Mucosa of descending colon (tissue), 3 donors: Measurements from ENCODE around the gene MYBPC3. TPM values are rescaled to one million over a fixed set of nuclear protein-coding genes. Genes with fewer than 3 reads are reported as not detected.

Experiments
- ATAC-seq: fragments of 200-7000 bp; cut with Tn5 transposase; one replicate; pipeline ENCODE4 v1.9.1; 2020; ENCODE audit warnings: mild to moderate bottlenecking, moderate library complexity
- DNase-seq, 3 donors: peaks; one replicate each; pipeline ENCODE4 v3.0.0-alpha.2; 2020
- H3K36me3 ChIP-seq: fragments of 200-600 bp; one replicate; pipeline ENCODE4 v1.8.0; 2021; ENCODE audit warnings: low read depth, mild to moderate bottlenecking
- H3K4me1 ChIP-seq: fragments of 200-600 bp; one replicate; pipeline ENCODE4 v1.8.0; 2021; ENCODE audit warnings: low read depth, mild to moderate bottlenecking
- H3K4me3 ChIP-seq: fragments of 200-600 bp; one replicate; pipeline ENCODE4 v1.8.0; 2021; ENCODE audit warnings: mild to moderate bottlenecking
- H3K9me3 ChIP-seq: fragments of 200-600 bp; one replicate; pipeline ENCODE4 v1.8.0; 2021; ENCODE audit warnings: mild to moderate bottlenecking
- CTCF ChIP-seq: fragments of 200-600 bp; IDR thresholded peaks from one replicate; pipeline ENCODE4 v1.8.0; 2022; ENCODE audit warnings: antibody characterized with exemption, mild to moderate bottlenecking
- intact Hi-C, 2 donors: fragments of 100-400 bp; cut with DNase I in 1 of 2; cut with micrococcal nuclease in 1 of 2; formaldehyde crosslinking; loops; one replicate each; pipeline versions ENCODE4 v1.11.0 to v1.11.1; 2022; cut with DNase I, micrococcal nuclease
- total RNA-seq, 3 donors: library from RNA; stranded (reverse); fragmentation: NEBNext Ultra II Directional in 2 of 3; extraction: Animal tissue kit (Norgen Biotek cat#: 25700) in 2 of 3; gene quantifications; one replicate each; pipeline versions ENCODE4 v1.2.1 to v1.2.4, GENCODE V29; 2021 to 2023
- donor health status: DM: no; HTN: no; CAD: no; lungs with moderate emphysema.
- donor health status: DM: no; HTN: no; CAD: no.
- donor health status: DM: no; HTN: yes; CAD: no.

The MYBPC3 gene
- total RNA-seq, 3 donors from 2014 or later = 0.06 to 1.1 (median 0.09) TPM

DNA sequence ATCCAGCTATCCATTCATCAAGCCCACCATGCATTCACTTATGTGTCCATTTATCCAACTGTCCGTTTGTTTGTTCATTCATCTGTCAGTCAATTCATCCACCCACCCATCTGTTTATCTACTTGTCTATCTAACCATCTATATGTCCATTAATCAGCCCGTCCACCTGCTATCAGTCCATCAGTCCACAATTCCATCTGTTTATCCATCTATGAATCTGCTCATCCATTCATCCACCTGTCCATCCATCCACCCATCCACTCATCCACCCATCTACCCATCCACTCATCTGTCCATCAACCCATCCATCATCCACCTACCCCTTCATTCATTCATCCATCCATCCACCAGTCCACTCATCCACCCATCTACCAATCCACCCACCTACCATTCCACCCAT lies 26.8 kb upstream of the MYBPC3 start:
- Histone ChIP-seq H3K36me3 (no peaks in the 10 kb centered on the region), H3K4me1 (no peaks in the 10 kb centered on the region), H3K4me3 (no peak overlapping the region), H3K9me3 (no peaks in the 10 kb centered on the region)
- no peak for TF ChIP-seq CTCF
- ATAC-seq (no peak), DNase-seq (no peak)
- intact Hi-C loops = loop anchor here in 1 of 2 donors (10.0 kb wide), 1 partner anchor 75 kb away; no protein-coding TSS in a partner anchor

GRCh38 chr11:47378836-47379170 lies 26.3 kb upstream of the MYBPC3 start:
- no peak for DNase-seq
- no peaks in the 10 kb centered on the region for H3K36me3 ChIP-seq
- no peak for ATAC-seq
- H3K4me1 ChIP-seq = no peaks in the 10 kb centered on the region
- intact Hi-C loops = loop anchor here in 1 of 2 donors (10.0 kb wide), 1 partner anchor 76 kb away; no protein-coding TSS in a partner anchor
- no peak overlapping the region for H3K4me3 ChIP-seq
- H3K9me3 ChIP-seq = no peaks in the 10 kb centered on the region
- no peak for TF ChIP-seq CTCF

- Histone ChIP-seq H3K9me3 (no peaks in the 10 kb centered on the region), H3K4me3 (no peak within 1 kb of the TSS), H3K36me3 (no peaks in the 10 kb centered on the region), H3K4me1 (no peaks in the 10 kb centered on the region)
- DNase-seq = peak; percentile 46 to 85 (median 59)
- no peak for TF ChIP-seq CTCF
- intact Hi-C loops = loop anchor here in 1 of 2 donors (10.0 kb wide), 1 partner anchor 77 kb away; no protein-coding TSS in a partner anchor
- ATAC-seq = peak; percentile 73
These were observed 25.7 kb upstream of the MYBPC3 start, which contains the start of gene SPI1 for GRCh38 chr11:47378010-47378835. Gene SPI1, minus strand, starts transcription at chr11:47378547. Its CDS starts 194 bp downstream, at chr11:47378353.

GRCh38 chr11:47377571-47378009 lies 25.1 kb upstream of the MYBPC3 start:
- DNase-seq (no peak), ATAC-seq (peak; percentile 12)
- no peaks in the 10 kb centered on the region for H3K4me1 ChIP-seq
- intact Hi-C loops = loop anchor here in 1 of 2 donors (10.0 kb wide), 1 partner anchor 77 kb away; no protein-coding TSS in a partner anchor
- H3K9me3 ChIP-seq = no peaks in the 10 kb centered on the region
- TF ChIP-seq CTCF = no peak
- H3K4me3 ChIP-seq = no peak overlapping the region
- H3K36me3 ChIP-seq = no peaks in the 10 kb centered on the region

GRCh38 chr11:47376525-47377371 lies 24.2 kb upstream of the MYBPC3 start:
- DNase-seq (peak in 2 of 3 donors; percentile 41 to 70), ATAC-seq (peak; percentile 40)
- Histone ChIP-seq H3K4me3 (no peak overlapping the region), H3K9me3 (no peaks in the 10 kb centered on the region), H3K36me3 (no peaks in the 10 kb centered on the region), H3K4me1 (no peaks in the 10 kb centered on the region)
- intact Hi-C loops = loop anchor here in 1 of 2 donors (10.0 kb wide), 1 partner anchor 78 kb away; no protein-coding TSS in a partner anchor
- no peak for TF ChIP-seq CTCF
